Stimulated activated CD4-positive, alpha-beta T cell treated with anti-CD3 and anti-CD28 coated beads, Interleukin-12 subunit alpha, Interleukin-12 subunit beta, amount 100 ng/mL, for 4 hours (primary cell): ENCODE results near the gene PPP2R3C.
"Not testable (repeated sequence)": the region's sequence is repeated elsewhere in the genome, so short reads cannot be mapped to it uniquely, and the experiment has no call there.

Experiments
- DNase-seq: peaks from one replicate; pipeline ENCODE4 v3.0.0-alpha.2; 2020

Gene PPP2R3C

GRCh38 chr14:35123388-35123703, 1.6 kb upstream of the PPP2R3C start:
- DNase-seq = no peak

GRCh38 chr14:35122696-35123387, 1.1 kb upstream of the PPP2R3C start:
- no peak for DNase-seq

GRCh38 chr14:35121026-35121886, 534 bp downstream of the PPP2R3C start:
- no peak for DNase-seq

GRCh38 chr14:35117112-35117511, 4.7 kb downstream of the PPP2R3C start:
- no peak for DNase-seq

GRCh38 chr14:35116242-35116641, 5.5 kb downstream of the PPP2R3C start:
- DNase-seq = no peak

- DNase-seq = no peak
These were observed 7.8 kb downstream of the PPP2R3C start for GRCh38 chr14:35114036-35114435.

GRCh38 chr14:35113308-35113950, 8.4 kb downstream of the PPP2R3C start:
- no peak for DNase-seq

- DNase-seq = no peak
These were observed 9.1 kb downstream of the PPP2R3C start for GRCh38 chr14:35112641-35113040.

GRCh38 chr14:35107866-35108265, 13.9 kb downstream of the PPP2R3C start:
- no peak for DNase-seq

- not testable (repeated sequence) for DNase-seq
These were observed 27.1 kb downstream of the PPP2R3C start for GRCh38 chr14:35094645-35095044.

GRCh38 chr14:35088514-35088913, 33.3 kb downstream of the PPP2R3C start:
- DNase-seq = no peak

GRCh38 chr14:35085441-35085840, 36.3 kb downstream of the PPP2R3C start:
- DNase-seq = no peak

GRCh38 chr14:35083530-35084150, 38.1 kb downstream of the PPP2R3C start:
- DNase-seq = no peak

- DNase-seq = no peak
These were observed 42.0 kb downstream of the PPP2R3C start for GRCh38 chr14:35079742-35080141.

- no peak for DNase-seq
These were observed 43.7 kb downstream of the PPP2R3C start for GRCh38 chr14:35078082-35078481.

- no peak for DNase-seq
These were observed 48.3 kb downstream of the PPP2R3C start for GRCh38 chr14:35073486-35073885.

GRCh38 chr14:35072226-35072625, 49.6 kb downstream of the PPP2R3C start:
- DNase-seq = no peak

GRCh38 chr14:35068238-35069012, 53.4 kb downstream of the PPP2R3C start:
- no peak for DNase-seq

- DNase-seq = not testable (repeated sequence)
These were observed 56.1 kb downstream of the PPP2R3C start for GRCh38 chr14:35065731-35066130.

GRCh38 chr14:35061113-35061791, 60.5 kb downstream of the PPP2R3C start:
- not testable (repeated sequence) for DNase-seq

GRCh38 chr14:35052637-35053036, 69.2 kb downstream of the PPP2R3C start:
- no peak for DNase-seq

- no peak for DNase-seq
These were observed 70.0 kb downstream of the PPP2R3C start for GRCh38 chr14:35051796-35052195.
